ENCODE data around the gene ZNF593OS.
A peak's percentile ranks its signal among the peaks of the same experiment; 100 is the strongest.

The ZNF593OS gene

DNA sequence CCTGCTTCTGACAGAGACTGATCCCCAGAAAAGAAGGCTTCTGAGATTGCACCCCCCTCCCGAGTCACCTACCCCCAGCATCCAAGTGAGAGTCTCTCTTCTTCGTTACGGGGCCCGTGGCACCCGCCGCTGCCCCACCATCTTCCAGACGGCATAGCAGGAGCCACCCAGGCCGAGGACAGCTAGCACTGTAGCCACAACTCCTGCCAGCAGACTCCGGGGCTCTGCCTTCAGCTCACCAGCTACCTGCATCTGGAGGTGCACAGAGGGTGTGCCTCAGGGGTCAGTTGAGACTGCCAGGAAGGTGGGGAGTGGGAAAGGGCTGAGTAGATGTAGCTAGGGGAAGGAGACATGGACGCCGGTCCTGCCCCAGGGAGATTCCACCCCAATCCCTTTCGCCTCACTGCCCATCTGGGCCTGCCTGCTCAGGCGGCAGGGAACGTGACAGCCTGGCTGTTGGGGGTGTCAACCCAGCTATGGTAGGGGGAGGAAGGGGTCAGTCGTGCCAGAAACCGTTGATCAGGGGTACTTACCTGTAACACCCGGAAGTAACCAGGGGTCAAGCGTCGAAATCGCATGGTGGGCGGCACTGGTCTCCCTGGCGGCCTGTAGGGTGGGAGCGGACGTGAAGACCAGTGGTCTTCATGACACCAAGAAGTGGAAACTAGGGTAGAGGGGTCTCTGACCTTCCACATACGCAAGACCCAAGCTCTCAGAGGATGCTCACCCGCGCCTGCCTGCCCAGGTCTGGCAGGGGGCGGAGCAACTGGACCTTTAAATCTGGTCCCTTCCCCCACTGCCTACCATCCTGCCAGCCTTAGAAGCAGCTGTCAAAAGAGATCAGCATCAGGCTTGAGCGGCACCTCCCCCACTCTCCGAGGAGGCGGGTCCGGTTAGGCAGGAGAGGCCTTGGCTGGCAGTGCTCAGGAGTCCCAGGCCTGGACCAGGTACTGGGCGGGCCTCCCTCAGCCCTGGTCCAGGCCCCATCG is at the start of gene ZNF593OS:
Gene ZNF593OS (minus strand): TSS at position 749 of the 989 bp plus-strand sequence. CDS start 171 bp downstream, at position 578.
- no peak for DNase-seq (ENCODE audit: low spot score)

DNA sequence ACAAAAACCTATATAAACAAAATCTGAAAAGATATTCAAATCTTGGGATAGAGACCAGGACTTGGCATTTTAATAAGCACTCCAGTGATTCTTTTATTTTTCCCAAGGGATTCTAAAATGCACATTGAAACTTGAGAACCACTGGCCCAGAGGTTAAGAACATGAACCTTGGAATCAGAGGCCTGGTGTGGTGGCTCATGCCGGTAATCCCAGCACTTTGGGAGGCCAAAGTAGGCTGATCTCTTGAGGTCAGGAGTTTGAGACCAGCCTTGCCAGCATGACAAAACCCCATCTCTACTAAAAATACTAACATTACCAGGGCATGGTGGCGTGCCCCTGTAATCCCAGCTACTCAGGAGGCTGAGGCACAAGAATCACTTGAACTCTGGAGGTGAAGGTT is 49.5 kb upstream of the ZNF593OS start:
- no peak for DNase-seq (ENCODE audit: low spot score)

DNA sequence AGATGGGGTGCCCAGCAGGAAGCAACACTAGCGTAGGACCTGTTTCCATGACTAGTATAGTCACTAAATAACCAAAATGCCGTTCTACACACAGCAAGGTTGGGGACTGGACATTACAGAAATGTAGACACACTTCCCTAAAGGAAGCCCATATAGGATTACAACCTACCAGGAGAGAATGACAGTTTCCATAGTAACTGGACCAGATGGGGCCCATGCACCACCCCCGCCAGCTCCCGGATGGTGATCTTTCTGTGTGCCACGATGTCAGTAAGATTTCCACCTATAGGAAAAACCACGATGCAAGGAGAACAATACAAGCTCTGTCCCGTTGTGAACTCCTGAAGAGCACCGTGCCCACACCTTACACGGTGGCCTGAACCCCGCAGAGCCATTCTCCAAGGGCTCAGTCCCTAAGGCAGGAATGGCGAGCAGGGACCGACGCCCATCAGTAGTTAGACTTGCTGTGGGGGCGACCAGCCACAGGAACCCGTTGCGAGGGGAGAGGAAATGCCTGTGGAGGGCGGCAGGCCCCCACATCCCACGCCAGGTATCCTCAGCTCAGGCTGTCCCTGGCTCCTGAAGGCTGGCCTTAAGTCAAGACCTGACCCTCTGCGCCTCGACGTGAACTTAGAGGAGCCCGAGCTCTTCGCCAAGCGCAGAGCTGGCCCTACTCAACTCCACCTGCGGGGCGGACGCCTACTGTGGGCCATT is 48.7 kb upstream of the ZNF593OS start:
- peak; percentile 74 for DNase-seq (ENCODE audit: low spot score)

DNA sequence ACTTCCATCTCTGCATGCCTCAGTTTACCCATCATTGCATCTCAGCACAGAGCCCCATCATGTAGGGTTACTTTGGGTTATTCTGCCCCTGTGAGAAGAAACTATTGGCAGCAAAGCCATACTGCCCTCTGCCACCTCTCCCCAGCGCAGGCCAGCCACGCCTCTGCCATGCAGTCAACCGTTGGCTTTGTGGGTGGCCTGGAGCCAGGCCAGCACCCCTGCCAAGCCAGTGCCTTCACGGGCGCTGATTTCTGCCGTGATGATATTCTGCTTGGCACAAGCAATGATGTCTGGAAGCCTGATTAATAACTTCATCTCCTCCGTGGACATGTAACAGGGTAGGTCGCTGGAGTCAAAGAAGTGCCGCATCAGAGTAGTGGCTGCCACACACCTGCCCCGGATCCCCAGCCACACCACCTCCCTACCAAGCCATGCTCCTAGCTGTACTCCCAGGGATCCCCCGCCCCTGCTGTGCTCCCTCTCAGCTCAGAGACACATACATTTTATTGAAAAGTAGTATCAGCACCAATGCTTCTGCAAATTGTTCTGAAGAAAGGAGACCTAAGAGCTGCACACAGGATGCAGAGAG is 47.4 kb upstream of the ZNF593OS start:
- peak; percentile 21 for DNase-seq (ENCODE audit: low spot score)

DNA sequence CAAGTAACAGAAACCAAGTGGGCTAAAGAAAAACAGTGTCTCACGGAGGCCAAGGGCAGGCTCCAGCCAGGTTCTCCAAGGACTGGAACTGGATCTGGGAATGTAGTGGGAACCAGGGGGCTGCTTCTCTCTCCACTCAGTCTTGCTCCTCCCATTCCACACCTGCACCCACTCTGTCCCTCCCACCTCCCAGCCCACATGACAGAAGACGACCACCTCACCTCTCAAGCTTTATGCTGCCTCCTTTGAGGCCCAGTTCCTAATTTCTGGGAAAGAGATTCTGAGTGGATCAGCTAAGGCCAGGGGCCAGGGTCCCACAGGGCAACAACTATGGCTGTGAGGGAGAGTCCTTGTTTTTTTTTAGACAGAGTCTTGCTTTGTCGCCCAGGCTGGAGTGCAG is 43.6 kb upstream of the ZNF593OS start:
- DNase-seq (ENCODE audit: low spot score), result no peak

DNA sequence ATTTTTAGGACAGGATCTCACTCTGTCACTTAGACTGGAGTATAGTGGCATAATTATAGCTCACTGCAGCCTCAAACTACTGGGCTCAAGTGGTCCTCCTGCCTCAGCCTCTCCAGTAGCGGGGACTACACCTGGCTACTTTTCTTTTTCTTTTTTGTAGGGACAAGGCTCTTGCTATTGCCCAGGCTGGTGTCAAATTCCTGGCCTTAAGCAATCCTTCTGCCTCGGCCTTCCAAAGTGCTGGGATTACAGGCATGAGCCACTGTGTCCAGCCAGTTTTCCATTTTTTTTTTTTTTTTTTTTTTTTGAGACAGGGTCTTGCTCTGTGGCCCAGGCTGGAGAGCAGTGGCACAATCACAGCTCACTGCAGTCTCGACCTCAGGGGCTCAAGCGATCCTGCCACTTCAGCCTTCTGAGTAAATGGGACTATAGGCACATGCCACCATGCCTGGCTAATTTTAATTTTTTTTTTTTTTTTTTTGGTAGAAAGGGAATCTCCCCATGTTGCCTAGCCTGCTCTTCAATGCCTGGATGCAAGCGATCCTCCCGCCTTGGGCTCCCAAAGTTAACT is 41.8 kb upstream of the ZNF593OS start:
- DNase-seq (ENCODE audit: low spot score), result no peak

DNA sequence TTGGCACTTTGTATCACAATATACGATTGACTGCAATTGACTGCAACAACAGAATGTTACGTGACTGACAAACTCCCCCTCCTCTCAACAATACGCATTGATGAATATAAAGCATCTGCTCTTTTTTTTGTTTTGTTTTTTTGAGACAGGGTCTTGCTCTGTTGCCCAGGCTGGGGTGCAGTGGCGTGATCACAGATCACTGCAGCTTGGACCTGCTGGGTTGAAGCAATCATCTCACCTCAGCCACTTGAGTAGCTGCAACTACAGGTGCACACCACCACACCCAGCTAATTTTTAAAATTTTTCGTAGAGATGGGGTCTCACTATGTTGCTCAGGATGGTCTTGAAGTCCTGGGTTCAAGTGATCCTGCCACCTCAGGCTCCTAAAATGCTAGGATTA is 41.1 kb upstream of the ZNF593OS start:
- no peak for DNase-seq (ENCODE audit: low spot score)

DNA sequence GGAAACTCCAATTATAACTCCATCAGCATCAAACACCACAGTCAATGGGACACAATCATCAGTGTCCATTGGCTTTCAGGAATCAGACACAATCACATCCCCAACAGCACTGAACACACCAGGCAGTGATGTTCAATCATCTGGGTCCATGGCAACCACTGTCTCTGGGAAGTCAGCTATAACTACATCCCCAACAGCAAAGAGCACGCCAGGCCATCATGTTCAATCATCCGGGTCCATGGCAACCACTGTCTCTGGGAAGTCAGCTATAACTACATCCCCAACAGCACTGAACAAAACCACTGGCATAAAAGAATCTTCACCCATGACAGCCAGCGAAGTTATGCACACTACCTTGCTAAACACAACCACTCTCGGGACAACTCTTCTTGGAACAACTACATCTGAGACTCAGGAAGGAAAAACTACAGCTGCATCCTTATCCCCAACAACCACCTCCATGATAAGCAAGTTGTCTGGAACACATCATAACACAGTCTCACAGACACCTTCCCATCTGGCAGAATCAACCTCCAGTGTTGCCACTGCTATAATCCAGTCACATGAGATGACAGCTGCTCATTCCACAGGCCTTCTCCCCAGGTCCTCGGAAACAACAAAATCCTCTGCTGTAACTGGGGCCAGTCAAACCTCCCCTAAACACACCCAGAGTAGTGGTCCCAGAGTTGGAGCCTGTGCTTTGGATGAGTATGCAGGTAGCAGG is 38.7 kb upstream of the ZNF593OS start:
- DNase-seq (ENCODE audit: low spot score), result no peak

DNA sequence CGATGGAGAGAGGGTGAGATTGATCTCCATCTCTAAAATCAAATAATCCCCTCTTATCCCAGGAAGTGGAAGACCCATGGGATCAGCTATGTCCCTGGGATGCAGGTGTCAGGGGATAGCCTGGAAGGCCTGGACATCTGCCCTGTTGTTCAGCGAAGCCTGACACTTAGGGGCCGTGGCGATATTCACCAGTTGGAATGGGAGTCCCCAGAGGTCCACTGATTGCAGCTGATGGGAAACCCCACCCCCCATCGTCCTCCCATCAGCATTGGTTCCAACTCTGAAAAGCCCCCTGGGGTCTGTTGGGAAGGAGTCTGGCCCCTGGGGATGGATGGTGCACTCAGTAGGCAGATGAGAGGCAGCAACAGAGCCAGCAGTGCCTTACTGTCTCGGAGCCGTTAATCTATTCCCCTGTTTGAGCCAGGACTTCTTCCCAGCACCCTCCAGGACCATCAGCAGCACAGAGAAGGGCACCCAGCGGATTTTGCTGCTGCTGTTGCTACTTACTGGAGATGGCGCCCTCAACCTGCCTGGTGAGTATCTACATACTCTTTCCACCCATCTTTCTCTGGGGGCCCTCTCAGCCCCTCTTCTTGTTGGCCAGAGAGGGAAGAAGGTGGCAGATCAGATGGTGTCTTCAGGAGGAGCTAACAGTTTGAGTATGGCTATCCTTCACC is 32.1 kb upstream of the ZNF593OS start:
- no peak for DNase-seq (ENCODE audit: low spot score)

DNA sequence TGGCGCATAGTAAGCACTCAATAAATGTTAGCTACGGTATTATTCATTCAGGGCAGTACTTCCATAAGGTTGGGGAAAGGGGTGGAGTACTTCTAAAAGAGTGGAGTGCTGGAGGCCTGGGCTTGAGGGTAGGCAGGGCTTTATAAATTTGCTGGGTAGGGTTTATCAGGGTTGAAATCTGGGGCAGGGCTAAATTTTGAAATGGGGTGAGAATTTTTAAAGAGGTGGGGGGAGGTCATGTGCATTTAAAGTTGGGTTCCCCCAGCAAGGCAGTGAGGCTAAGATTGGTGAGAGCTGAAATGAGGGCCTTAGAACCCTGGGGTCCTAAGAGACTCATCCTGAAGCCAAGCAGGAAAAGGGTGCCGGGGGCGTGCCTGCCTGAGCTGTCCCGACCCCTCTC is 28.8 kb upstream of the ZNF593OS start:
- DNase-seq (ENCODE audit: low spot score), result no peak

DNA sequence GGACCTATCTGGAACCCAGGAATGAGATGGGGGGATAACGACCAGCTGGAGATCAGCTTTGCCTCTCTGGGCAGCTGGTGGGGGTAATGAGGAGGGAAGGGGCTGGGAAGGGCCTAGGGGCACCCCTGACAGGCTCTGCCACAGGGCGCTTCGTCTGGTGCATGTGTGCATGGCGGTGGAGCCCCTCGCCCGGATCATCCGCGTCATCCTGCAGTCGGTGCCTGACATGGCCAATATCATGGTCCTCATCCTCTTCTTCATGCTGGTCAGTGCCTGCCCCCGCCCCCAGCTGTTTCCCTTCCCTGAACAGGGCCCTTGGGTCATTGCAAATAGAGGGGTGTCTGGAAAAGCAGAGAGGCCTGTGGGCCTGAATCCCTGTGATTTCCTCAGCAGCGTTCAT is 26.2 kb upstream of the ZNF593OS start:
- DNase-seq (ENCODE audit: low spot score), result no peak

DNA sequence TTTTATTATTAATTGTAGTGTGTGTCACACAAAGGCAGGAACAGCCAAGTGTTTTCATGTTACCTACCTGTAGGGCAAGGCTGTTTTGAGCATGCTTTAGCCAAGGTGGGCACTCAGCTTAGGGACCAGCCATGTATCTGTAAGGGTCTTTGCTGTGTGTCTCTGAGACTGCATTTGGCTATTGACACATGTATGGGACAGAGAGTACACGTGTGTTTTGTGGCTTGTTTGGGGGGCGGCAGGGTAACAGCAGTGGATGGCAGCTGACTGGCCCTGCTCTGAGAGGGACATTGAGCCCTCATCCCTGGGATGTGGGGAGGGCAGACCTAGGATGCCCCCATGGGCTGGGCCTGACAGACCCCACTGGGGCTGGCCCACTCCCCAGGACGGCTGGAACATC is 25.7 kb upstream of the ZNF593OS start:
- no peak for DNase-seq (ENCODE audit: low spot score)

DNA sequence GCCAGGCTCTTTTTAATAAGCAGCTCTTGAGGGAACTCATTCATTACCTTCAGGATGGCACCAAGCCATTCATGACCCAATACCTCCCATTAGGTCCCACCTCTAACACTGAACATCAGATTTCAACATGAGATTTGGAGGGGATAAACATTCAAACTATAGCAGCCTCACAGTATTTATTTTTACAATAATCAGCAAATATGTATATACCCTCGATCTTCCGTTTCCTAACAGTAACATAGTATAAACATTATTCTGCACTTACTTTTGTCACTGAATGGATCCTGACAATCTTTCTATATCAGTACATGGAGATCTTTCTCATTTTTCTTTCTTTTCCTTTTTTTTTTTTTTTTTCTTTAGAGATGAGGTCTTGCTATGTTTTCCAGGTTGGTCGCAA is 24.2 kb upstream of the ZNF593OS start:
- DNase-seq (ENCODE audit: low spot score), result no peak

DNA sequence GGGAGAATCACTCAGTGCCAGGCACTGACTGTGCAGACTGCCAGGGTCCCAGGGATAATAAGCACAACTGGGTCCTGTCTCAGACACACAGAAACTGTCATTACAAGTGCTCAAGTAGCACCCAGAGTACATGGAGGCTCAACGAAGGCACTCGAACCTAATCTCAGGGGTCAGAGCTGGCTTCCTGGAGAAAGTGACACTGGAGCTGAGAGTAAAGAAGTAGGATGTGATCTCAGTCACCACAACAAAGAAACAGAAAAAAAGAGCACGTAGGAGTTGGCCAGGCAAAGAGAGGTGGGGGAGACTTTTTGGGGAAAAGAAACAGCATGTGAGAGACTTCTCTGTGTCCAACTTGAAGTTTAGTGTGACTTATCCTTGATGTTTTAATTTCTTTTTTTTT is 20.1 kb upstream of the ZNF593OS start:
- DNase-seq (ENCODE audit: low spot score), result no peak

DNA sequence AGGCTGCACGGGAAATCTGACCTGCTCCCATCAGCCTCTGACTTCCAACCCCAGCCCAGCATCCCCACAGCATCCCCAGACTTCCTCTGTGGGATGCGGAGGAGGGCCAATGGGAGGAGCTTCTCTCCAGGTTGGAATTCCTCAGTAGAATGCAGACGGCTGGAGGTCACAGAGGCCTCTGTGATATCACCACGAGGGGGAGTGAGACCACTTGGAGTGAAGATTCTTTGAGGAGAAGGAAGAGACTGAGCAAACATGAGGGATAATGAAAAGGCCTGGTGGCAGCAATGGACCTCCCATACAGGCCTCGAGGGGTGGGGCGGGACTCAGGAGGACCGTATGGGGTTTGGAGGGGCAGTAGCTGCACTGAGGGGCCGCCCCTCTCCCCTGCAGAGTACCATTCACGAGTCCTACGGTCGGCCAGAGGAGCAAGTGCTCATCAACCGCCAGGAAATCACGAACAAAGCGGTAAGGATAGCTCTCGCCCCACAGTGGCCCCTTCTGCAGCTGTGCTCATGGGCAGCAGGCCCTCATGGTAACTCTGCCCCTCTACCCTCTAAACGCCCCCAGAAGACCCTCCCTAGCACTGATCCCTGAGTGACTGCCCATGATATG is 18.8 kb upstream of the ZNF593OS start, which contains the start of gene CATSPER4:
Gene CATSPER4 (plus strand): TSS at position 230 of the 615 bp plus-strand sequence. CDS start 26 bp downstream, at position 256.
- peak; percentile 59 for DNase-seq (ENCODE audit: low spot score)

DNA sequence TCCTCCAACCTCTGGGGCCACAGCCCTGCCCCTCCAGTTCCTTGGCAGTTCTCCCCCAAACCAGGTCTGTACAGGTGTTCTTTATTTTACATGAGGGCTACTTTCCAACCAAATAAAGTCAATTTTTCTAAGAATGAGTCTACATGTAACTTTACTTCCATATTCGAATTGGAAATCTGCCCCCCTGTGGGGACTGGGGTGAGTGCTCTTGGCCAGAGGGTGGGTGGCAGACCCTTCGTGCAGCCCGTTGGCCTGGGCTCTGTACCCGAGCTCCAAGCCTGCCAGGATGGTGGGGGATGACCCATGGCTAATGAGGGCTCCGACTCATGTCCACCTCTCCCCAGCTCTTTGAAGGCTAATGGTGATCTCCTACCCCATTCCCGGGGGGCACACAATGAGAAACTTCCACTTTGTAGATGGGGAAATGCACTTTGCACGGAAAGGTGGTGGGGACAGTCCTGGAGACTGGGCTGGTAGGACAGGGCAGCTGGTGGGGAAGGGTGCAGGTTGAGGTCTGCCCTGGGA is 18.2 kb upstream of the ZNF593OS start:
- DNase-seq (ENCODE audit: low spot score), result no peak

DNA sequence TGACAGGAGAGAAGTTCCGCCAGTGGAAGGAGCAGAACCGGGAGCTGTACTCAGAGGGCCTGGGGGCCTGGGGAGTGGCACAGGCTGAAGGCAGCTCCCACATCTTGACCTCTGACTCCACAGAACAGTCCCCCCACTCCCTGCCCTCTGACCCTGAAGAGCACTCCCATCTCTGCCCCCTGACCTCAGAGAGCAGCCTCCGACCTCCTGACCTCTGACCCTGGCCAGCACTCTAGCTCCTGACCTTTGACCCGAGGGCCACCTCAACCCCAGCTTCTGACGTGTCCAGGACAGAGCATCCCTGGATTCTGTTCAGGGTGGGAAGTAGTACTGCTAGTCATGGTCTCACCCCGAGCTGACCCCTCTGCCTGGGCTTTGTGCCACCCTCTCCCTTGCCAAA is 17.7 kb upstream of the ZNF593OS start:
- DNase-seq (ENCODE audit: low spot score), result no peak

DNA sequence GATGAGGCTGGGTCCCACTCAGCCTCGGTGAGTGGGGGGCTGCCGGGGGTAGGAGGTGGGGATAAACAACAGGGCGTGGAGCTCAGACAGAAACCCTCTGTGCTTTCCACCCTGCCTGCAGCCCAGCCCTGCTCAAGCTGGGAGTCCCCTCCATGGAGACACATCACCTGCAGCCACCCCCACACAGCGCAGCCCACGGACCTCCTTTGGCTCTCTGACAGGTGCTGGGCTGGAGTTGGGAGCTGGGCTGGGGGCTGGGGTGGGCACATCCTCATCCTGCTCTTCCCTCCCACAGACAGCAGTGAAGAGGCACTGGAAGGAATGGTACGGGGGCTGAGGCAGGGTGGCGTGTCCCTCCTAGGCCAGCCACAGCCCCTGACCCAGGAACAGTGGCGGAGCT is 16.8 kb upstream of the ZNF593OS start:
- DNase-seq (ENCODE audit: low spot score), result no peak

DNA sequence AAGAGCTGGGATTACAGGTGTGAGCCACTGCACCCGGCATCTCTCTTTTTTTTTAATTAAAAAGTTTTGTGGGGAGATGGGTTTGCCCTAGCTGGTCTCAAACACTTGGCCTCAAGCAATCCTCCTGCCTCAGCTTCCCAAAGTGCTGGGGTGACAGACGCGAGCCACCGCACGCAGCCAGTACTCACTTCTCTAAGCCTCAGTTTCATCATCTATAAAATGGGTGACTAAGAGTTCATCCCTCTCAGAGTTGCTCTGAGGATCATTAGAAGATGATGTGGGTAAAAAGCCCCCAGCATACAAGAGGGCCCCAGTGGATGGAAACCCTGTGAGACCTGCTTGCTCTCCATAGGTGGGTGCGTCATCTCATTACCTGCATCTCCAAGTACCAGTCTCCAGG is 16.2 kb upstream of the ZNF593OS start:
- no peak for DNase-seq (ENCODE audit: low spot score)

DNA sequence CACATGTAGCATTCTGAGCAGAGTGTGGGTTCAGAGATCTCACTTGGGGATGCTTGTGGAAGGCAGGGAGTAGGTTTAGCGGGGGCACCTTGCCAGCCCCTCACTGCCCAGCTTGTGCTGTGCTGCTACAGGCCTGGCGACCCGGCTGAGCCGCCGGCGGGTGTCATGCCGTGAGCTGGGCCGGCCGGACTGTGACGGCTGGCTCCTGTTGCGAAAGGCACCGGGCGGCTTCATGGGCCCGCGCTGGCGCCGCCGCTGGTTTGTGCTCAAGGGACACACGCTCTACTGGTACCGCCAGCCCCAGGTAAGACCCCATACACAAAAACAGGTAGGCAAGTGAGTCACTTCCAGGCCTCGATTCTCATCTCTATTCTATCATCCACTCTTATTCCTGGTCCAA is 13.3 kb upstream of the ZNF593OS start:
- no peak for DNase-seq (ENCODE audit: low spot score)

Measured in SW480 (cell line).